WERI-Rb-1 (cell line): ENCODE data around the gene ERV3-1.

Experiments
- DNase-seq: peaks from one replicate; pipeline ENCODE4 v3.0.0-alpha.2; 2020
- H3K27ac ChIP-seq: fragments of 250-450 bp; sonication (Bioruptor Pico); 2 replicates; pipeline ENCODE4 v1.5.1; 2020; ENCODE audit warnings: mild to moderate bottlenecking, moderate library complexity
- H3K27me3 ChIP-seq: fragments of 250-450 bp; sonication (Bioruptor Pico); 2 replicates; pipeline ENCODE4 v1.5.1; 2021; ENCODE audit warnings: mild to moderate bottlenecking, low read depth, moderate library complexity; ENCODE audit not compliant: insufficient read depth, severe bottlenecking
- H3K36me3 ChIP-seq: fragments of 250-450 bp; sonication (Bioruptor Pico); 2 replicates; pipeline ENCODE4 v1.5.1; 2020; ENCODE audit warnings: mild to moderate bottlenecking, moderate library complexity
- H3K4me3 ChIP-seq: 2 replicates; pipeline ENCODE4 v1.5.1; 2011; ENCODE audit warnings: low read depth, mild to moderate bottlenecking, control low read depth, low read length
- H3K9me3 ChIP-seq: fragments of 250-450 bp; sonication (Bioruptor Pico); 2 replicates; pipeline ENCODE4 v1.5.1; 2021; ENCODE audit warnings: mild to moderate bottlenecking, moderate library complexity; ENCODE audit not compliant: severe bottlenecking
- TF ChIP-seq, protein P1 (sequence below): IDR thresholded peaks from 2 replicates; pipeline ENCODE4 v1.5.1; 2011; ENCODE audit warnings: low read depth, mild to moderate bottlenecking, control low read depth, inconsistent platforms, low read length

The ERV3-1 gene

DNA sequence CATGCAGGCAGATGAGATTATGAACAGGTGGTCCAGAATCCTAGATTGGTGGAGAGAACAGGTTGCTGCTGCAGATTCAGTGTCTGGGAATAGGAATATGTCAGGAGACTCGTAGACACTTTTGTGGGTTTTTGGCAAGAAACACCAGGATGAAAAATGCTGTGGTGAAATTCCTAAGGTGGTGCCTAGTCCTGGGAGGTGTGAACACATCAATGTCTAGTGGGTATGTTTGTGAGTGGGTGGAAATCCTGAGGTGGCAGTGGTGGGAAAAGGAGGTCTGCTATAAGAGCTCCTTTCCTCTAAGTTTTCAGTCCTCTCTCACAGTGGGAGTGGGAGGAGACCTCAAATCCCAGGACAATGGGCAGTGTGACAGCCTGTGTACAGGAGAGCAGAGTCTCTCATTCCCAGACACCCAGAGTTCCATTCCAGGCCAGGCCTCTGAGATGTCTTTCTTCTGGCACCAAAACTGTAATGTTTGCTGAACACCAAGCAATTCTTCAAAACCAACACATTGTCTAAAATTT, 5.1 kb downstream of the ERV3-1 start:
- Histone ChIP-seq H3K27ac (no peak overlapping the region), H3K36me3 (peaks cover 38% of the 10 kb centered on the region), H3K9me3 (no peaks in the 10 kb centered on the region), H3K27me3 (no peaks in the 10 kb centered on the region), H3K4me3 (no peak overlapping the region)
- DNase-seq = no peak
- TF ChIP-seq, protein P1, sequence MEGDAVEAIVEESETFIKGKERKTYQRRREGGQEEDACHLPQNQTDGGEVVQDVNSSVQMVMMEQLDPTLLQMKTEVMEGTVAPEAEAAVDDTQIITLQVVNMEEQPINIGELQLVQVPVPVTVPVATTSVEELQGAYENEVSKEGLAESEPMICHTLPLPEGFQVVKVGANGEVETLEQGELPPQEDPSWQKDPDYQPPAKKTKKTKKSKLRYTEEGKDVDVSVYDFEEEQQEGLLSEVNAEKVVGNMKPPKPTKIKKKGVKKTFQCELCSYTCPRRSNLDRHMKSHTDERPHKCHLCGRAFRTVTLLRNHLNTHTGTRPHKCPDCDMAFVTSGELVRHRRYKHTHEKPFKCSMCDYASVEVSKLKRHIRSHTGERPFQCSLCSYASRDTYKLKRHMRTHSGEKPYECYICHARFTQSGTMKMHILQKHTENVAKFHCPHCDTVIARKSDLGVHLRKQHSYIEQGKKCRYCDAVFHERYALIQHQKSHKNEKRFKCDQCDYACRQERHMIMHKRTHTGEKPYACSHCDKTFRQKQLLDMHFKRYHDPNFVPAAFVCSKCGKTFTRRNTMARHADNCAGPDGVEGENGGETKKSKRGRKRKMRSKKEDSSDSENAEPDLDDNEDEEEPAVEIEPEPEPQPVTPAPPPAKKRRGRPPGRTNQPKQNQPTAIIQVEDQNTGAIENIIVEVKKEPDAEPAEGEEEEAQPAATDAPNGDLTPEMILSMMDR = no peak

DNA sequence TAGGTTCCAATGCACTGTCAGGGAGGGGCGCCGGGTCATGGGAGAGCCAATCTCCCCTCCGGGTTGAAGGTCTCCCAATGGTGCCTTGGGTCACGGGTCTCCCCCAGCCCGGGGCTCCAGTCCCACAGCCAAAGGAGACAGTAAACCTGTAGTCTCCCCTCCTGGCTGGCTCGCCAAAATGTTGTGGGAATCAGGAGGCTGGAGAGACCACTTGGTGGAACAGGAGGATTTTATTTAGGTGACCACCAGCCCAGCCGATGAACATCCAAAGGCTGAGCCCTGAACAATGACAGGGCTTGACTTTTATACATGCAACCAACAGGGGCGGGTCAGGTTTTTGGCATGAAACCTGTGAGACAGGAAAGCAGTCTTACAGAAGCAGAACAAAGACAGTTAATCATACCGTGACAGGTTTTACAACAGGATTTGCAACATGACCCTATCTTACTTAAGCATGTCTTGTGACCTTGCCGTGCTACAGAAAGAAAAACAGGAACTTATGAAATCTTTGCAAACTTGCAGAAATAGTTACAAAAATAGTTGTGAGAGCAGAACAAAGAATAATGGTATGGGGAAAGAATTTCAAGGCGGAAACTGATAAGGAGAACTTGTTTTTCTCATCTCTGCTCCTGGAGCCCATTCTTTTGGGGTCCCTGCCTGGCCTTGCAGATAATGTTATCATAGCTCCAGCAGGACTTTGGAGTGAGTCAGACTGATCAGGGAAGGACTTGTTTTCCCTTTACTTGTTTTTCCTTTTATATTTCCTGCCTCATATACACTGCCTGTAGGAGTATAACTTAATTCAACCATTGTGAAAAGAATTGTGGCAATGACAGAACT, 7.1 kb downstream of the ERV3-1 start:
- Histone ChIP-seq H3K27ac (no peak overlapping the region), H3K36me3 (peaks cover 33% of the 10 kb centered on the region), H3K4me3 (no peak overlapping the region), H3K27me3 (no peaks in the 10 kb centered on the region), H3K9me3 (no peaks in the 10 kb centered on the region)
- TF ChIP-seq, protein P1 = no peak
- no peak for DNase-seq

DNA sequence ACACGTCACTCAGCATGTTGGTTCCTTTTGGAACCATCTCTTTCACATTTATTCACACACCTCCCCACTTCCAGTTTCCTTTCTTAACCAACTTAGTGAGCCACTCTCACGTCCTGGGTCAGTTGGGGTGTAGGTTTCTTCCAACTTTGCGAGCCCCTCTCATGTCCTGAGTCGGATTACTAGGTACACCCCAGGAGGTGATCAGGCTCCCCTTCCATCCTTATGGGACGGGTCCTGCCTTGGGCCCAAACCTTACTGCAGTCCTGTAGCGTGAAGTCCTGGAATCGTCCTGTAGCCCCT, 7.7 kb downstream of the ERV3-1 start:
- H3K27ac ChIP-seq = no peak overlapping the region
- H3K4me3 ChIP-seq = no peak overlapping the region
- peaks cover 27% of the 10 kb centered on the region for H3K36me3 ChIP-seq
- H3K27me3 ChIP-seq = no peaks in the 10 kb centered on the region
- TF ChIP-seq, protein P1 = no peak
- no peaks in the 10 kb centered on the region for H3K9me3 ChIP-seq
- DNase-seq = no peak

DNA sequence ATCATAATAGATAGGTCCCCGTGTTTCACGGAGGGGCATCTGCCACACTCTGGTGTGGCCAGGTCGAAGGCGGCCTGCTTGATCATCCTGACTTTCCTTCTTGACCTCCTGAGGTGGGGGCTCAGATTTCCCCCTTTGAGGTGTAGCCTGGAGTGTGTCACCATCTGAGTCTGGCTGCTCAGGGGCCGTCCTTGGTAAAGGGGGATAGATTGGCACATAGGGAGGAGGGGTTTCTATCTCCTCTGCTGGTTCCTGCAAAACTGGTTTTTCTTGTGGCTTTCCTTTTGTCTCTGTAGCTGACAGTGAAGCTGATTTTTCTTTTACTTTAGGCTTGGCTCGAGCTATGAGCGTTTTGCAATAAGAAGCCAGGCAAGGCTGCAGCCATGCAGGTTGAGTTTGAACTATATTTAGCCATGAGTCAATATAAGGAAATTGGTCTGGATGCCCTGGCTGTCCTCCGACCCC, 8.5 kb downstream of the ERV3-1 start:
- Histone ChIP-seq H3K36me3 (peaks cover 27% of the 10 kb centered on the region), H3K27ac (no peak overlapping the region), H3K27me3 (no peaks in the 10 kb centered on the region), H3K9me3 (no peaks in the 10 kb centered on the region), H3K4me3 (no peak overlapping the region)
- DNase-seq = no peak
- TF ChIP-seq, protein P1 = no peak

DNA sequence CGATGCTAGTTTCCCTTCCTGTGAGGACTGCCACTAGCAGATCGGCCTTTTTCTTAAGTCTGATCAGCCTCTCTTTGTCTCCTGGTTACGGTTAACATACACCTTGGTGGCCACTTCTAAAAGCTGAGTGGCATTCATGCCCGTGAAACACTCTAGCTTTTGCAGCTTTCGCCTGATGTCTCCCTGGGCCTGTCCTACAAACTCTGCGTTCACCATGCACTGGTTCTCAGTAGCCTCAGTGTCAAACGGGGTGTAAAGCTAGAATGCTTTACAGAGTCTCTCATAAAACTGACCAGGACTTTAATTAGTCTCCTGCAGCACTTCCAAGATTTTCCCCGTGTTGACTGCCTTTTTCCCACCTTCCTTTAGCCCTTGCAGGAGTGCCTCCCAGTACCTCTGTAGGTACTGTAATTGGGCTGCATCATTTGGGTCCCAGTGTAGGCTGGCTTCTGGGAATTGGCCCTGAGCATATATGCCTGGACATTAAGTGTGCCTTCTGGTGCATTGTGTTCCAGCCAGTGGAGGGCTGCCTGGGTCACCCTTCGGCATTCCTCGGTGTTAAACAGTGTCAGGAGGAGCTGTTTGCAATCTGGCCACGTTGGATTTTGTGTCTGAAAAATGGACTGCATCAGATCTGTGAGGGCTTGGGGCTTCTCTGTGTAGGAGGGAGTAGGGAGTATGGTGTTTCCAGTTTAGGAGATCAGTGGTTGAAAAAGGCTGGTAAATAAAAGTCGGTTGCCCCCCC, 9.2 kb downstream of the ERV3-1 start:
- no peak for DNase-seq
- Histone ChIP-seq H3K27me3 (no peaks in the 10 kb centered on the region), H3K27ac (no peak overlapping the region), H3K4me3 (no peak overlapping the region), H3K9me3 (no peaks in the 10 kb centered on the region), H3K36me3 (peaks cover 23% of the 10 kb centered on the region)
- TF ChIP-seq, protein P1 = no peak
